Suprapubic skin (tissue), 4 donors: ENCODE data around the gene PKLR.

ENCODE experiments used
- POLR2A ChIP-seq, 2 donors: fragments of 450-650 bp; IDR thresholded peaks; one replicate each; pipeline ENCODE4 v1.6.1; 2017; ENCODE audit warnings: antibody characterized with exemption in 2 of 2, mild to moderate bottlenecking in 2 of 2, moderate library complexity in 2 of 2
- POLR2AphosphoS5 ChIP-seq, 3 donors: sonication (generic); formaldehyde crosslinking; IDR thresholded peaks; one replicate each; pipeline ENCODE4 v1.6.1; 2017; ENCODE audit warnings: antibody characterized with exemption in 3 of 3

DNA sequence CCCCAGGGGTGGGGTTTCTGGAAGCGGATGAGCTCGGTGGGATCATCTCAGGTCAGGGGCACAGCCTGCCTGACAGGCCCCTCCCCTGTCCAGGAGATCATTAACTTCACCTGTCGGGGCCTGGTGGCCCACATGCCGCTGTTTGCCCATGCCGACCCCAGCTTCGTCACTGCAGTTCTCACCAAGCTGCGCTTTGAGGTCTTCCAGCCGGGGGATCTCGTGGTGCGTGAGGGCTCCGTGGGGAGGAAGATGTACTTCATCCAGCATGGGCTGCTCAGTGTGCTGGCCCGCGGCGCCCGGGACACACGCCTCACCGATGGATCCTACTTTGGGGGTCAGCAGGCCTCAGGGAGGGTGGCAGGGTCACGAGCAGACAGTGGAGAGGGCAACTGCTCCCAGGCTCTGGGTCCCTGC, 15.6 kb downstream of the PKLR start:
- TF ChIP-seq POLR2AphosphoS5 (IDR thresholded peaks at IDR 0.05) (no peak), POLR2A (IDR thresholded peaks at IDR 0.05) (no peak)
